ENCODE data around the gene SIK3. TPM values are rescaled to one million over a fixed set of nuclear protein-coding genes. Genes with fewer than 3 reads are reported as not detected.

SIK3 gene
- total RNA-seq, 1 donor from 2014 or later, result 24.4 TPM

GRCh38 chr11:116938471-116939070, 159.7 kb downstream of the SIK3 start:
- Histone ChIP-seq H3K9me3 (ENCODE audit: low read depth) (no peaks in the 10 kb centered on the region), H3K79me2 (ENCODE audit: low read depth) (no peaks in the 10 kb centered on the region), H4K20me1 (ENCODE audit: low read depth) (no peaks in the 10 kb centered on the region), H3K27me3 (no peaks in the 10 kb centered on the region), H3F3A (ENCODE audit: low read depth) (peaks cover 8% of the 10 kb centered on the region), H3K36me3 (no peaks in the 10 kb centered on the region), H3K4me3 (no peak overlapping the region), H3K27ac (no peak overlapping the region), H3K4me2 (no peak overlapping the region), H3K4me1 (no peaks in the 10 kb centered on the region), H2AFZ (replicated peaks) (no peak overlapping the region), H3K9ac (no peak overlapping the region)
- Mint-ChIP-seq H3K9me3 (no peaks in the 10 kb centered on the region), H3K27ac (no peak overlapping the region), H3K27me3 (ENCODE audit: insufficient read depth, low read depth) (peaks cover 2% of the 10 kb centered on the region), H3K36me3 (peaks cover 14% of the 10 kb centered on the region), H3K4me1 (no peaks in the 10 kb centered on the region), H3K4me3 (no peak overlapping the region)
- TF ChIP-seq EZH2 (IDR thresholded peaks at IDR 0.05), result no peak
- no peak for TF ChIP-seq CTCF (IDR thresholded peaks at IDR 0.05)
- TF ChIP-seq EZH2phosphoT487 (IDR thresholded peaks at IDR 0.05), result no peak
- no peak for DNase-seq (ENCODE audit: low spot score)

DNA sequence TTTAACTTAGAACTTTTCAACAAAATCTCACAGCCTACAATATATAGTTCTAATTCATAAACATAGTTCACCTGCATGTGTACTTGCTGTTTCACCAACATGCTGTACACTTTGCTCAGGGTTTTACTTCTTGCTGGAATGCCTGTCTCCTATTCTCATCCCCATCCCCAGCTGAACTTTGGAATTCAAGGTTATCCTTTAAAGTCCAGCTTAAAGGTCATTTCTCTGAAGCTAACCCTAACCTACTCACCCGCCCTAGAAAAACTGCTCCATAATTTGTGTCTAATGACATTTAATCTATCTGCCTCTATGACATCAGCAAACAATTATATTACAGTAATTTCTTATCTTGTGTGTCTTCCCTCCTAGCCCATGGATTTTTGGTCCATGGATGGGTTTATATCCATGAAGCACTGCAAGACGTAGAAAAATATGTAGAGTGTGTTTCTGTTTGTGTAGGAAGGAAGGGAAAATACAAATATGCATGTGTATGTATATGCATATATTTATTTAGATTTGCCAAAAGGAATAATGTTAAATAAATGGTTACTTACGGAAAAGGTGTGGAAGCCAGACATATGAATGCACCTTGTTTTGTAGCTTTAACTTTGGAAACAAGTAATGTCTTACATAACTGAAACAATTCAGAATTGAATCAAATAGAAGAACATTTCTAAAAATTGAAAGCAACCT, 161.3 kb downstream of the SIK3 start:
- no peak for TF ChIP-seq CTCF (IDR thresholded peaks at IDR 0.05)
- Histone ChIP-seq H4K20me1 (ENCODE audit: low read depth) (no peaks in the 10 kb centered on the region), H2AFZ (replicated peaks) (no peak overlapping the region), H3K27ac (no peak overlapping the region), H3K9me3 (ENCODE audit: low read depth) (no peaks in the 10 kb centered on the region), H3K9ac (no peak overlapping the region), H3K79me2 (ENCODE audit: low read depth) (no peaks in the 10 kb centered on the region), H3F3A (ENCODE audit: low read depth) (peaks cover 8% of the 10 kb centered on the region), H3K36me3 (no peaks in the 10 kb centered on the region), H3K27me3 (no peaks in the 10 kb centered on the region), H3K4me2 (no peak overlapping the region), H3K4me3 (no peak overlapping the region), H3K4me1 (no peaks in the 10 kb centered on the region)
- Mint-ChIP-seq H3K27me3 (ENCODE audit: insufficient read depth, low read depth) (no peaks in the 10 kb centered on the region), H3K27ac (no peak overlapping the region), H3K4me3 (no peak overlapping the region), H3K9me3 (no peaks in the 10 kb centered on the region), H3K4me1 (no peaks in the 10 kb centered on the region), H3K36me3 (peaks cover 13% of the 10 kb centered on the region)
- no peak for DNase-seq (ENCODE audit: low spot score)

- H3F3A ChIP-seq (ENCODE audit: low read depth), result peaks cover 8% of the 10 kb centered on the region
- no peak overlapping the region for H3K27ac ChIP-seq
- Mint-ChIP-seq H3K27ac (no peak overlapping the region), H3K9me3 (no peaks in the 10 kb centered on the region), H3K4me3 (no peak overlapping the region), H3K27me3 (ENCODE audit: insufficient read depth, low read depth) (no peaks in the 10 kb centered on the region), H3K36me3 (peaks cover 11% of the 10 kb centered on the region), H3K4me1 (peaks cover 8% of the 10 kb centered on the region)
- no peaks in the 10 kb centered on the region for H3K9me3 ChIP-seq (ENCODE audit: low read depth)
- TF ChIP-seq EZH2 (IDR thresholded peaks at IDR 0.05), result no peak
- no peak for TF ChIP-seq CTCF (IDR thresholded peaks at IDR 0.05)
- TF ChIP-seq EZH2phosphoT487 (IDR thresholded peaks at IDR 0.05), result no peak
- DNase-seq (ENCODE audit: low spot score), result no peak
- peaks cover 6% of the 10 kb centered on the region for H4K20me1 ChIP-seq (ENCODE audit: low read depth)
- H3K79me2 ChIP-seq (ENCODE audit: low read depth), result no peaks in the 10 kb centered on the region
- H3K27me3 ChIP-seq, result no peaks in the 10 kb centered on the region
- H3K9ac ChIP-seq, result no peak overlapping the region
- no peak overlapping the region for H3K4me3 ChIP-seq
- H2AFZ ChIP-seq (replicated peaks), result no peak overlapping the region
- no peaks in the 10 kb centered on the region for H3K4me1 ChIP-seq
- H3K4me2 ChIP-seq, result no peak overlapping the region
- H3K36me3 ChIP-seq, result no peaks in the 10 kb centered on the region
Measured at GRCh38 chr11:116935514-116935913, 162.7 kb downstream of the SIK3 start.

Data from neural progenitor cell (in vitro differentiated cells).